ENCODE results near the gene PKD2. TPM values are rescaled to one million over a fixed set of nuclear protein-coding genes. Genes with fewer than 3 reads are reported as not detected.

The PKD2 gene
- total RNA-seq, 1 experiment from 2014 or later = 21.4 TPM

DNA sequence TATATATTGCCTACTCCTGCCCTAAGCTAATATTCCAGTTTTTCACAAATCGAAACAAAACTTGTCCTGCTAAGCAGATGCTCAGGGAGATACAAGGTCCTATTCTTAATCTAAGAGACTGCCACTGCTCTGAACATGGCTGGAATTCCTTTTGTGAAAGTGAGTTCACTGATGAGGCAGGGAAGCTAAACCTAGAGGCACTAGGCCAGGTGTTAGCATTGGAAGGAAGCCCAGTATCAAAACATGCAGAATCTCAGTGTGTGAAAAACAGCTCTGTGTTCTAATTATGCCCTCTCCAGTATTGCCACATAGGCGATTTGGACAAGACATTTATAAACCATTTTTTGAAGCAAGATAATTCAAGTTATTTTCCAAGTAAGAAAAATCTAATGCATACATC, 103.4 kb downstream of the PKD2 start:
- DNase-seq (ENCODE audit: low spot score) = no peak
- H3K27me3 Mint-ChIP-seq (ENCODE audit: low read depth) = no peaks in the 10 kb centered on the region
- no peaks in the 10 kb centered on the region for H3K4me1 Mint-ChIP-seq
- TF ChIP-seq ZNF121 (CRISPR knock-in tag; IDR thresholded peaks at IDR 0.05) = no peak
- no peak for TF ChIP-seq MXD4 (CRISPR knock-in tag; IDR thresholded peaks at IDR 0.05; ENCODE audit: borderline replicate concordance)
- no peak for TF ChIP-seq EMX1 (CRISPR knock-in tag; IDR thresholded peaks at IDR 0.05)
- TF ChIP-seq PREB (CRISPR knock-in tag; IDR thresholded peaks at IDR 0.05; ENCODE audit: borderline replicate concordance) = no peak
- TF ChIP-seq, protein P1, sequence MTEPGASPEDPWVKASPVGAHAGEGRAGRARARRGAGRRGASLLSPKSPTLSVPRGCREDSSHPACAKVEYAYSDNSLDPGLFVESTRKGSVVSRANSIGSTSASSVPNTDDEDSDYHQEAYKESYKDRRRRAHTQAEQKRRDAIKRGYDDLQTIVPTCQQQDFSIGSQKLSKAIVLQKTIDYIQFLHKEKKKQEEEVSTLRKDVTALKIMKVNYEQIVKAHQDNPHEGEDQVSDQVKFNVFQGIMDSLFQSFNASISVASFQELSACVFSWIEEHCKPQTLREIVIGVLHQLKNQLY (CRISPR knock-in tag; IDR thresholded peaks at IDR 0.05) = no peak
- TF ChIP-seq, protein P2, sequence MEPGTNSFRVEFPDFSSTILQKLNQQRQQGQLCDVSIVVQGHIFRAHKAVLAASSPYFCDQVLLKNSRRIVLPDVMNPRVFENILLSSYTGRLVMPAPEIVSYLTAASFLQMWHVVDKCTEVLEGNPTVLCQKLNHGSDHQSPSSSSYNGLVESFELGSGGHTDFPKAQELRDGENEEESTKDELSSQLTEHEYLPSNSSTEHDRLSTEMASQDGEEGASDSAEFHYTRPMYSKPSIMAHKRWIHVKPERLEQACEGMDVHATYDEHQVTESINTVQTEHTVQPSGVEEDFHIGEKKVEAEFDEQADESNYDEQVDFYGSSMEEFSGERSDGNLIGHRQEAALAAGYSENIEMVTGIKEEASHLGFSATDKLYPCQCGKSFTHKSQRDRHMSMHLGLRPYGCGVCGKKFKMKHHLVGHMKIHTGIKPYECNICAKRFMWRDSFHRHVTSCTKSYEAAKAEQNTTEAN (CRISPR knock-in tag; IDR thresholded peaks at IDR 0.05) = no peak
- TF ChIP-seq MYBL2 (CRISPR knock-in tag; IDR thresholded peaks at IDR 0.05) = no peak
- TF ChIP-seq, protein P3, sequence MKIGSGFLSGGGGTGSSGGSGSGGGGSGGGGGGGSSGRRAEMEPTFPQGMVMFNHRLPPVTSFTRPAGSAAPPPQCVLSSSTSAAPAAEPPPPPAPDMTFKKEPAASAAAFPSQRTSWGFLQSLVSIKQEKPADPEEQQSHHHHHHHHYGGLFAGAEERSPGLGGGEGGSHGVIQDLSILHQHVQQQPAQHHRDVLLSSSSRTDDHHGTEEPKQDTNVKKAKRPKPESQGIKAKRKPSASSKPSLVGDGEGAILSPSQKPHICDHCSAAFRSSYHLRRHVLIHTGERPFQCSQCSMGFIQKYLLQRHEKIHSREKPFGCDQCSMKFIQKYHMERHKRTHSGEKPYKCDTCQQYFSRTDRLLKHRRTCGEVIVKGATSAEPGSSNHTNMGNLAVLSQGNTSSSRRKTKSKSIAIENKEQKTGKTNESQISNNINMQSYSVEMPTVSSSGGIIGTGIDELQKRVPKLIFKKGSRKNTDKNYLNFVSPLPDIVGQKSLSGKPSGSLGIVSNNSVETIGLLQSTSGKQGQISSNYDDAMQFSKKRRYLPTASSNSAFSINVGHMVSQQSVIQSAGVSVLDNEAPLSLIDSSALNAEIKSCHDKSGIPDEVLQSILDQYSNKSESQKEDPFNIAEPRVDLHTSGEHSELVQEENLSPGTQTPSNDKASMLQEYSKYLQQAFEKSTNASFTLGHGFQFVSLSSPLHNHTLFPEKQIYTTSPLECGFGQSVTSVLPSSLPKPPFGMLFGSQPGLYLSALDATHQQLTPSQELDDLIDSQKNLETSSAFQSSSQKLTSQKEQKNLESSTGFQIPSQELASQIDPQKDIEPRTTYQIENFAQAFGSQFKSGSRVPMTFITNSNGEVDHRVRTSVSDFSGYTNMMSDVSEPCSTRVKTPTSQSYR (CRISPR knock-in tag; IDR thresholded peaks at IDR 0.05) = no peak
- TF ChIP-seq PRRX2 (CRISPR knock-in tag; IDR thresholded peaks at IDR 0.05) = no peak
- TF ChIP-seq, protein P4, sequence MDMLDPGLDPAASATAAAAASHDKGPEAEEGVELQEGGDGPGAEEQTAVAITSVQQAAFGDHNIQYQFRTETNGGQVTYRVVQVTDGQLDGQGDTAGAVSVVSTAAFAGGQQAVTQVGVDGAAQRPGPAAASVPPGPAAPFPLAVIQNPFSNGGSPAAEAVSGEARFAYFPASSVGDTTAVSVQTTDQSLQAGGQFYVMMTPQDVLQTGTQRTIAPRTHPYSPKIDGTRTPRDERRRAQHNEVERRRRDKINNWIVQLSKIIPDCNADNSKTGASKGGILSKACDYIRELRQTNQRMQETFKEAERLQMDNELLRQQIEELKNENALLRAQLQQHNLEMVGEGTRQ (CRISPR knock-in tag; IDR thresholded peaks at IDR 0.05) = no peak
- no peak for TF ChIP-seq KAT7 (CRISPR knock-in tag; IDR thresholded peaks at IDR 0.05; ENCODE audit: borderline replicate concordance)
- TF ChIP-seq, protein P5, sequence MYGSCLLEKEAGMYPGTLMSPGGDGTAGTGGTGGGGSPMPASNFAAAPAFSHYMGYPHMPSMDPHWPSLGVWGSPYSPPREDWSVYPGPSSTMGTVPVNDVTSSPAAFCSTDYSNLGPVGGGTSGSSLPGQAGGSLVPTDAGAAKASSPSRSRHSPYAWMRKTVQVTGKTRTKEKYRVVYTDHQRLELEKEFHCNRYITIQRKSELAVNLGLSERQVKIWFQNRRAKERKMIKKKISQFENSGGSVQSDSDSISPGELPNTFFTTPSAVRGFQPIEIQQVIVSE (CRISPR knock-in tag; IDR thresholded peaks at IDR 0.05; ENCODE audit: borderline replicate concordance) = no peak
- TF ChIP-seq ZSCAN18 (CRISPR knock-in tag; IDR thresholded peaks at IDR 0.05) = no peak
- no peak for TF ChIP-seq ZNF425 (CRISPR knock-in tag; conservative IDR thresholded peaks at IDR 0.05)
- ChIA-PET CTCF (interaction anchor here (0.5 to 0.8 kb wide), 3 partner anchors 103 to 852 kb away, joined by 3 read pairs; no protein-coding TSS in a partner anchor), POLR2A (no interaction called here)
- no peak overlapping the region for H3K4me3 Mint-ChIP-seq
- H3K27ac Mint-ChIP-seq = no peak overlapping the region
- ATAC-seq = no peak; the same call in 1 of the 2 replicates
- H3K36me3 Mint-ChIP-seq = no peaks in the 10 kb centered on the region
- H3K9me3 Mint-ChIP-seq = no peaks in the 10 kb centered on the region
